Measurements from ENCODE around the gene MTHFSD.

Gene MTHFSD

GRCh38 chr16:86515777-86516622, 39.0 kb downstream of the MTHFSD start:
- DNase-seq = no peak

GRCh38 chr16:86515413-86515776, 39.6 kb downstream of the MTHFSD start:
- no peak for DNase-seq

GRCh38 chr16:86514481-86515376, 40.3 kb downstream of the MTHFSD start:
- no peak for DNase-seq

DNA sequence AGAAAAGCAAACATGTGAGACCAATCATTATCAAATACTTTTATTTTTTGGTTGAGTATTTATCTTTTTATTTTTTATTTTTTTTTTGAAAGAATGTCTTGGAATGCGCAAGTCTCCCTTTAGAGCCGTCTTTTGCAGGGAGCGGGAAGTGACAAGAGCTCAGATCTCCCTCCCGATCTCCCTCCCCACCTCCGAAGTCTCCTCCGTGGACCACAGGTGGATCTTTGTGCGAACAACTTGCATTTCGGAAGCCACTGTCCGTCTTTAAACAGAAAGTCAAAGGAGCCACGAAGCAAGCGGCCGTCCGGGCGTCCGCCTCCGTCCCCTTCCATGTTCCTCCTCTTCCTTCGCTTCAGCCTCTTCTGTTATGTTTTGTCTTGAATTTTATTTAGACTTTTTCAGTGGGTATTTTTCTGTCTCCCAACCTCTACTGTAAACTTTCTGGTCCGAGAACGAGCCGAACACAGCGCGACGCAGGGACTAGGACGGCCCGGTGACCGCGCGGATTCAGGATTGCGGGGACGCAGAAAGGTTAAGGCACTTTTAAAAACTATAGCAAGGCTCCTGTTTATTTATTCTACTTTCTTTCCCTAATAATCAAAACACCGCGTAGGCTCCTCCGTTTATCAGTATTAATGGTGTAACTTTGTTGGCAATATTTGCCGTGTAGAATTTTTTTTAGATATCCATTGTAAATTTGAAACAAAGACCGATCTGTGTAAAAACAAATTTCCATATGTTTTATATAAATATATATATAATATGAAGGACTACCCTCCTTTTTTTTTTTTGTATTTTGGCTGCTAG, 41.4 kb downstream of the MTHFSD start:
- no peak for DNase-seq

- DNase-seq = no peak
Measured at GRCh38 chr16:86512860-86513470, 42.1 kb downstream of the MTHFSD start.

- DNase-seq = no peak
Measured at GRCh38 chr16:86512301-86512859, 42.7 kb downstream of the MTHFSD start.

- no peak for DNase-seq
Measured at GRCh38 chr16:86511317-86512161, 43.5 kb downstream of the MTHFSD start.

DNA sequence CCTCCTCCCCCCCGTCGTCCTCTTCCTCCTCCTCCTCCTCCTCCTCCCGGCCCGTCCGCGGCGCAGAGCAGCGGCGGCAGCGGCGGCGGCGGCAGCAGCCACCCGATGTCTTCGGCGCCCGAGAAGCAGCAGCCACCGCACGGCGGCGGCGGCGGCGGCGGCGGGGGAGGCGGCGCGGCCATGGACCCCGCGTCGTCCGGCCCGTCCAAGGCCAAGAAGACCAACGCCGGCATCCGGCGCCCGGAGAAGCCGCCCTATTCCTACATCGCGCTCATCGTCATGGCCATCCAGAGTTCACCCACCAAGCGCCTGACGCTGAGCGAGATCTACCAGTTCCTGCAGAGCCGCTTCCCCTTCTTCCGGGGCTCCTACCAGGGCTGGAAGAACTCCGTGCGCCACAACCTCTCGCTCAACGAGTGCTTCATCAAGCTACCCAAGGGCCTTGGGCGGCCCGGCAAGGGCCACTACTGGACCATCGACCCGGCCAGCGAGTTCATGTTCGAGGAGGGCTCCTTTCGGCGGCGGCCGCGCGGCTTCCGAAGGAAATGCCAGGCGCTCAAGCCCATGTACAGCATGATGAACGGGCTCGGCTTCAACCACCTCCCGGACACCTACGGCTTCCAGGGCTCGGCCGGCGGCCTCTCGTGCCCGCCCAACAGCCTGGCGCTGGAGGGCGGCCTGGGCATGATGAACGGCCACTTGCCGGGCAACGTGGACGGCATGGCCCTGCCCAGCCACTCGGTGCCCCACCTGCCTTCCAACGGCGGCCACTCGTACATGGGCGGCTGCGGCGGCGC, 44.4 kb downstream of the MTHFSD start, which contains the start of gene FOXF1:
Gene FOXF1, plus strand, starts transcription at position 63 of the 797 bp plus-strand sequence. Its CDS starts 43 bp downstream, at position 106.
- DNase-seq = no peak

DNA sequence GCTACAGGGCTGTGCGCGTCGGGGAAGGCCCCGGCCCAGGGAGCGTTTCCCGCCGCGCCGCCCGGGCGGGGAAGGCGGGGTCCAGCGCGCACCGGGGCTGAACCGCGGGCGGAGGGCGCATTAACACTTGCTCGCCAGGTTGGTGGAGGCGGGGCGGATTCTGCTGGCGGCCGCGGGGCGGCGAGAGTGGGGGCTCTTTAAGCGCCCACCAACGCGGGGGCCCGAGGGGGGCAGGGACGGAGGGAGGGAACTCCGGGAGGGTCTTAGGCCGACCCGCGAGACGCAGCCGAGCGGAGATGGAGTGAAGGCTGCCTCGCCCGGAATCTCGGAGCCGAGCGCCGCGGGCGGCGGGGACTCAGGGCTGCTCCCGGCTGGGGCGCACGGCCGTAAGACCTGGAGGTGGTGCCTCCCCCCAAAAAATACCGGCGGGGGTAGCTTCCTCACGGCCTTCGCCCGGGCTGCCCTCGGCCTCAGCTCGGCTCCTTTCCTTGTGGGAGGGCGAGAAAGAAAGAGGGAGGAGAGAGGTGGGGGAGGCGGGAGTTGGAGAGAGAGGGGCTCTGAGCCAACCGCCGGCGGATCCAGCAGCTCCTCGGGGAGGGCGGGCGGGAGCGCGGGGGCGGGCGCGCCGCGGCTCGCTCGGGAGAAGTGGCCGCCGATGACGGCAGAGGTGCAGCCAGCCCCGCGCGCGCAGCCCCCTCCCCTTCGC, 45.1 kb downstream of the MTHFSD start:
- DNase-seq = no peak

DNA sequence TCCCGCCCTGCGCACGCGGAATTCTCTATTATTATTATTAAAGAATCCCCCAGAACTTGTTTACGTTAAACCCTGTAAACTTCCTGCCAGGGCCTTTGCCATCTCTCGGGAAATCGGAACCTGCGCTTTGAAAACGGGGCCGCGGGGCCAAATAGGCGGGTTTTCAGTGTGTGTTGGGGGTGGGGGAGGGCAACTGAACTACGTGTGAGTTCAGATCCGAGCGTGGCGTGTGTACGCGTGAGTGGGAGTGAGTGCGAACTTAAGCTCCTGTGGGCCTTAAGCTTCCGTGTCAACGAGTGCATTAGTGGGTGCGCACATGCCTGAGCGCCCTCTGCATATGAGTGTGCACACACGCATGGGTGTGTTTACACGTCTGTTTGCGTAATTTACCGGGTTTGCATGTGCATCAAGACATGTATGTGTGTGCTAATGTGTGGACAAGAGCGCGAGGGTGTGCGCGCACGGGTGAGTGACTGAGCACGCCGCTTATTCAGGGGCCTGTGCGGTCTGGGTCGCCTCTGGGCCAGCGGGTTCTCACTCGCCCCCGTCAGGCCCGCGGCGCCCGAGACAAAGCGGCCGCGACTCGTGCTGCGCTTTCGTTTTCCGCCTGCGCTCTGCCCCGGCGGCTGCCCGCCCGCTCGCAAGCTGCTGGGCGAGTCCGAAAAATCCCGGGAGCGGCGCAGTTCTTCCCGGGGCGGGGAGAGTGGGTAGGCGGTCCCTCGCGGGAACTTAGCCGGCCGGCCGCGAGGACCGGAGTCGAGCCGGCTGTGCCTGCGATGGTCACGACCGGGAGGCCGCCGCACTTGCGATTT, 45.9 kb downstream of the MTHFSD start:
- DNase-seq = no peak

DNA sequence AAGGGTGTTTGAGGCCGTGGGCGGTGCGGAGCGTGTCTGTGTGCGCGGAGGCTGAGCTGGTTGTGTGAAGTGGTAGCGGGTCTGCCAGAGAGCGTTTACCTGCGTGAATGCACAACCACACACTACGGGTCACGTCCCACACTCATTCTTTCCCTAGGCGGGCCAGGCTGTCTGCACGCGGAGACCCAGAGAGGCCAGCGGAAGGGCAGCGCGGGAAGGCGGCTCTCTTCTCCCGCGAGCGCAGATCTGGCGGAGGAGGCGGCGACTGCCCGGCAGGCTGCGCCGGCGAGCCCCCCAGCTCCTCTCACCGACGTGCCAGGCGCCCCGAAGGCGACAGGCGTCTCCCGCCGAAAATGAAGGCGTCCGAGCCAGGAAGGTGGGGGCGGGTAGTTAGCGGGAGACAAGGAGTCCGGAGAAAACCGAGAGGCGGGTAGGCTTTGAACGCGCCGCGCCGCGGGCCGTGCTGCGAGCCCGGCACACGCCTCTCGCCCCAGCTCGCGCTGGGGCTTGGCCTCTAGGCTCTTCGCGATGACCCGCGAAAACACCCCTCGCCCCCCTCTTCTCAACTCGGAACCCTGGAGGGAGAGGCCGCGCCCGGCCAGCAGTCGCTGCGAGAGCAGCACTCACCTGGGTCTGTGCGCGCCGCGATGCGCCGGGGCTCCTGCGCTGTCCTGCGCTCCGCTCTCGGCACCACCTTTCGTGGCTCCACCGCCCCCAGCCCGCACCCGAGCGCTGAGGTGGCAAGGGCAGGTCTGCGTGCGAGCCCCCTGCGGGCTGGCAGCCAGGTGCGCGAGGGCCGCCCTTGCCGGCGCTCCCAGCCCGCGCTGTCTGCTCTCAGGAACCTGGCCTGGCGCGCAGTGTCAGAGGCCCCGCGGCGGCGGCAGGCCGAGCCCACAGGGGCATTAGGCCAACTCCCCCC, 46.7 kb downstream of the MTHFSD start:
- DNase-seq = no peak

DNA sequence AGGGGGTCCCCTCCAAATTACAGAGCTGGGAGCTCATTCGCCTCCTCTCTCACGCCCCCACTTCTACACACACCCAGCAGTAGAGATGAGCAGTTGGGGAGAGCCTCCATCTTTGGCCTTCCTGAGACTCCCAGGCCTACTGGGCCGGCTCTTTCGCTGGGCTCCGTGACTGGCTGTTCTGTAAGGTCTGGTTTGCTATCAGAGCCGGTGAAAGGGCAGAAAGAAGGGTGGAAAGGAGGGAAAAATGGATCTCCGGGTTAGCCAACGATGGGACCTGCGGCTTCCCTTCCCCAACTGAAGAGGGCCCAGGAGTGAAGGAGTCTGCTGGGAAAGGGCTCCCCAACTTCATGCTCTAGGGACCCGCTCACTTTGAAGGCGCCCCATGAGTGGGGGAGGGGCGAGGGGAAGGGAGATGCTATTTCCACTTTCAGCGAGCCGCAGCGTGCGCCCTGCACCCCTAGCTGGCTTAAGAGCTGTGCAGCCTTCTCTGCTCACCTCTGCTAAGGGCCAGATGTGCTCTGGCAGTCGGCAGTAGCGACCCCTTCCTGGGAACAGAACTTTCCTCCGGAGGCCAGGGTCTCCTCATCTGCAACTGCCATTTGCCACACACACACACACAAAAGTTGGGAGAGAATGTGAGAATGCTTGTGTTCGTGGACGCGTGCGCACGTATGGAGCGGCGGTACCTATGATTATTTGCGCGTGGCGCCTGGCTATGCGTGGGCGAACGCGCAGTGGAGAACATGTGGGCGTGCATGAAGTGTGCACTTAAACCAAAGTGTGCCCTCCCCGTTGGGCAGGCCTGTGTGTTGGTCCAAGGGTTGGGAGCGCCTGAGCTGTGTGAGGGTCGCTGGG, 47.6 kb downstream of the MTHFSD start:
- DNase-seq = no peak

GRCh38 chr16:86505899-86506864, 48.9 kb downstream of the MTHFSD start:
- no peak for DNase-seq

All from amygdala (tissue), 56 donors.